Endothelial cell (in vitro differentiated cells): Measurements from ENCODE around the gene PCGF5. TPM values are rescaled to one million over a fixed set of nuclear protein-coding genes. Genes with fewer than 3 reads are reported as not detected.
A peak's percentile ranks its signal among the peaks of the same experiment; 100 is the strongest.

ENCODE experiments used
- DNase-seq: peaks from one replicate; pipeline ENCODE4 v3.0.0; 2021; ENCODE audit warnings: low spot score
- H3K27ac Mint-ChIP-seq: one replicate; pipeline ENCODE4 v1.8.0; 2021; ENCODE audit warnings: mixed read lengths, inconsistent platforms; ENCODE audit not compliant: unreplicated experiment
- H3K27me3 Mint-ChIP-seq: one replicate; pipeline ENCODE4 v1.8.0; 2021; ENCODE audit warnings: mild to moderate bottlenecking, moderate library complexity, mixed read lengths, inconsistent platforms; ENCODE audit not compliant: unreplicated experiment
- H3K36me3 Mint-ChIP-seq: one replicate; pipeline ENCODE4 v1.8.0; 2021; ENCODE audit warnings: mild to moderate bottlenecking, low read depth, mixed read lengths, inconsistent platforms; ENCODE audit not compliant: unreplicated experiment
- H3K4me1 Mint-ChIP-seq: one replicate; pipeline ENCODE4 v1.8.0; 2021; ENCODE audit warnings: mild to moderate bottlenecking, mixed read lengths, inconsistent platforms; ENCODE audit not compliant: unreplicated experiment
- H3K4me3 Mint-ChIP-seq: one replicate; pipeline ENCODE4 v1.8.0; 2021; ENCODE audit warnings: mild to moderate bottlenecking, mixed read lengths, inconsistent platforms; ENCODE audit not compliant: unreplicated experiment
- H3K9me3 Mint-ChIP-seq: one replicate; pipeline ENCODE4 v1.8.0; 2021; ENCODE audit warnings: mixed read lengths, inconsistent platforms; ENCODE audit not compliant: unreplicated experiment
- CTCF ChIP-seq: fragments of 200-600 bp; sonication (generic); IDR thresholded peaks from one replicate; pipeline ENCODE4 v1.5.0; 2021; ENCODE audit warnings: antibody characterized with exemption; ENCODE audit not compliant: unreplicated experiment
- total RNA-seq: library from RNA; stranded (reverse); fragmentation: NEBNext Ultra II Directional; extraction: Animal tissue kit (Norgen Biotek cat#: 25700); gene quantifications from one replicate; pipeline ENCODE4 v1.2.1, GENCODE V29; 2021; ENCODE audit not compliant: unreplicated experiment

PCGF5 gene
- total RNA-seq, 1 donor from 2014 or later, result 21.5 TPM

GRCh38 chr10:91215384-91215783 is 5.1 kb upstream of the PCGF5 start:
- peaks cover 5% of the 10 kb centered on the region for H3K27me3 Mint-ChIP-seq

GRCh38 chr10:91219371-91220193 is 881 bp upstream of the PCGF5 start:
- TF ChIP-seq CTCF, result no peak
- Mint-ChIP-seq H3K27me3 (peaks cover 5% of the 10 kb centered on the region), H3K4me3 (peak overlapping the region; percentile 85), H3K27ac (no peak overlapping the region), H3K4me1 (peaks cover 14% of the 10 kb centered on the region), H3K9me3 (no peaks in the 10 kb centered on the region), H3K36me3 (peaks cover 4% of the 10 kb centered on the region)
- DNase-seq, result no peak

More at GRCh38 chr10:91215384-91215783, 5.1 kb upstream of the PCGF5 start:
- DNase-seq, result no peak
- Mint-ChIP-seq H3K4me3 (no peak overlapping the region), H3K27ac (no peak overlapping the region), H3K9me3 (no peaks in the 10 kb centered on the region), H3K36me3 (no peaks in the 10 kb centered on the region), H3K4me1 (peaks cover 3% of the 10 kb centered on the region)
- no peak for TF ChIP-seq CTCF

GRCh38 chr10:91220954-91221675 is 652 bp downstream of the PCGF5 start:
- Mint-ChIP-seq H3K36me3 (peaks cover 4% of the 10 kb centered on the region), H3K27ac (no peak overlapping the region), H3K4me3 (peak overlapping the region; percentile 90), H3K27me3 (peaks cover 4% of the 10 kb centered on the region), H3K4me1 (peaks cover 14% of the 10 kb centered on the region), H3K9me3 (no peaks in the 10 kb centered on the region)
- TF ChIP-seq CTCF, result no peak
- peak; percentile 26 for DNase-seq

- DNase-seq, result no peak
- Mint-ChIP-seq H3K4me1 (peaks cover 10% of the 10 kb centered on the region), H3K4me3 (no peak overlapping the region), H3K9me3 (no peaks in the 10 kb centered on the region), H3K36me3 (peaks cover 4% of the 10 kb centered on the region), H3K27ac (no peak overlapping the region), H3K27me3 (no peaks in the 10 kb centered on the region)
- no peak for TF ChIP-seq CTCF
Observed at GRCh38 chr10:91226093-91226492, 5.6 kb downstream of the PCGF5 start.

GRCh38 chr10:91227576-91227975 is 7.1 kb downstream of the PCGF5 start:
- no peaks in the 10 kb centered on the region for H3K9me3 Mint-ChIP-seq
- no peaks in the 10 kb centered on the region for H3K4me1 Mint-ChIP-seq
- TF ChIP-seq CTCF, result no peak
- no peak overlapping the region for H3K4me3 Mint-ChIP-seq
- H3K27me3 Mint-ChIP-seq, result no peaks in the 10 kb centered on the region
- no peaks in the 10 kb centered on the region for H3K36me3 Mint-ChIP-seq
- no peak for DNase-seq
- no peak overlapping the region for H3K27ac Mint-ChIP-seq
